CD14-positive monocyte (primary cell): ENCODE data around the gene CPA3. TPM values are rescaled to one million over a fixed set of nuclear protein-coding genes. Genes with fewer than 3 reads are reported as not detected.

Experiments
- DNase-seq, 3 donors: peaks; one replicate each; pipeline ENCODE4 v3.0.0-alpha.2; 2011 to 2022
- H2AFZ ChIP-seq: 2 replicates; pipeline ENCODE4 v1.6.0; 2012; ENCODE audit warnings: mild to moderate bottlenecking, low read depth, low read length, inconsistent platforms; ENCODE audit not compliant: insufficient read depth, poor library complexity, severe bottlenecking
- H3K27ac ChIP-seq, 2 donors: 1 replicate in 1 of 2; 2 replicates in 1 of 2; pipeline ENCODE4 v1.5.1; 2012 to 2013; ENCODE audit warnings: low read length in 2 of 2, control low read depth in 1 of 2, inconsistent platforms in 1 of 2, low read depth in 1 of 2, mild to moderate bottlenecking in 1 of 2
- H3K27me3 ChIP-seq, 2 donors: one replicate each; pipeline versions ENCODE4 v1.6.0 to v1.6.1; 2011 to 2013; ENCODE audit warnings: low read length in 2 of 2; ENCODE audit not compliant: control insufficient read depth in 2 of 2, insufficient read depth in 2 of 2
- H3K36me3 ChIP-seq, 2 donors: replicated peaks in 1 of 2; 1 replicate in 1 of 2; 2 replicates in 1 of 2; pipeline versions ENCODE4 v1.5.1 to v1.6.1; 2012 to 2013; ENCODE audit warnings: low read length in 2 of 2, control low read depth in 1 of 2, inconsistent platforms in 1 of 2, mild to moderate bottlenecking in 1 of 2; ENCODE audit not compliant: insufficient read depth in 2 of 2, control insufficient read depth in 1 of 2
- H3K4me1 ChIP-seq, 2 donors: 1 replicate in 1 of 2; 2 replicates in 1 of 2; pipeline versions ENCODE4 v1.5.1 to v1.6.1; 2012 to 2013; ENCODE audit warnings: low read length in 2 of 2, control low read depth in 1 of 2, inconsistent platforms in 1 of 2, mild to moderate bottlenecking in 1 of 2, moderate library complexity in 1 of 2; ENCODE audit not compliant: insufficient read depth in 2 of 2, control insufficient read depth in 1 of 2
- H3K4me2 ChIP-seq: replicated peaks from 2 replicates; pipeline ENCODE3; 2012; ENCODE audit warnings: low read length, moderate library complexity, mild to moderate bottlenecking; ENCODE audit not compliant: poor library complexity, severe bottlenecking; ENCODE audit errors: extremely low read depth
- H3K4me3 ChIP-seq, 3 experiments: fragments of 200-600 bp in 1 of 3; sonication (generic) in 1 of 3; replicated peaks in 1 of 3; 1 replicate in 2 of 3; 2 replicates in 1 of 3; pipeline ENCODE4 v1.5.1; 2011 to 2013; ENCODE audit warnings: low read length in 3 of 3, mild to moderate bottlenecking in 3 of 3, control low read depth in 2 of 3, low read depth in 2 of 3, inconsistent platforms in 1 of 3, moderate library complexity in 1 of 3
- H3K79me2 ChIP-seq: 2 replicates; pipeline ENCODE4 v1.6.0; 2012; ENCODE audit warnings: mild to moderate bottlenecking, control low read depth, inconsistent platforms, low read length, moderate library complexity; ENCODE audit not compliant: insufficient read depth
- H3K9ac ChIP-seq: 2 replicates; pipeline ENCODE4 v1.6.0; 2017; ENCODE audit warnings: low read length, mild to moderate bottlenecking; ENCODE audit not compliant: insufficient read depth, poor library complexity, severe bottlenecking
- H3K9me3 ChIP-seq, 2 donors: replicated peaks in 1 of 2; 1 replicate in 1 of 2; 2 replicates in 1 of 2; pipeline versions ENCODE4 v1.5.1 to v1.6.1; 2012 to 2013; ENCODE audit warnings: low read length in 2 of 2, control low read depth in 1 of 2; ENCODE audit not compliant: control insufficient read depth in 1 of 2, insufficient read depth in 1 of 2
- H4K20me1 ChIP-seq: 2 replicates; pipeline ENCODE4 v1.6.0; 2012; ENCODE audit warnings: mild to moderate bottlenecking, low read length, control low read depth, moderate library complexity; ENCODE audit not compliant: insufficient read depth
- H3K27ac Mint-ChIP-seq, 7 donors: one replicate each; pipeline ENCODE4 v1.8.0; 2020; ENCODE audit warnings: mild to moderate bottlenecking in 7 of 7, mixed read lengths in 7 of 7, moderate library complexity in 6 of 7, inconsistent platforms in 2 of 7
- H3K27me3 Mint-ChIP-seq, 3 donors: one replicate each; pipeline ENCODE4 v1.8.0; 2021 to 2022; ENCODE audit warnings: low read depth in 3 of 3, mild to moderate bottlenecking in 3 of 3, mixed read lengths in 3 of 3, moderate library complexity in 3 of 3, inconsistent platforms in 1 of 3
- H3K36me3 Mint-ChIP-seq, 2 donors: one replicate each; pipeline ENCODE4 v1.8.0; 2020; ENCODE audit warnings: mixed read lengths in 2 of 2, inconsistent platforms in 1 of 2, mild to moderate bottlenecking in 1 of 2
- H3K4me1 Mint-ChIP-seq: one replicate; pipeline ENCODE4 v1.8.0; 2020; ENCODE audit warnings: mild to moderate bottlenecking, mixed read lengths
- H3K4me3 Mint-ChIP-seq, 2 donors: one replicate each; pipeline ENCODE4 v1.8.0; 2020; ENCODE audit warnings: mild to moderate bottlenecking in 2 of 2, mixed read lengths in 2 of 2, moderate library complexity in 1 of 2
- H3K9me3 Mint-ChIP-seq, 7 donors: one replicate each; pipeline ENCODE4 v1.8.0; 2020 to 2022; ENCODE audit warnings: mixed read lengths in 7 of 7, mild to moderate bottlenecking in 6 of 7, moderate library complexity in 6 of 7, inconsistent platforms in 2 of 7
- WGBS: methylation state at CpG from one replicate; pipeline ENCODE4 v1.1.5; 2013; ENCODE audit warnings: missing lambda C conversion rate; ENCODE audit not compliant: insufficient coverage; 5-methylcytosine and 5-hydroxymethylcytosine counted together
- intact Hi-C, 2 donors: fragments of 100-400 bp; cut with micrococcal nuclease; formaldehyde crosslinking; loops; one replicate each; pipeline versions ENCODE4 v1.15.0 to v1.15.1; 2023
- polyA plus RNA-seq, 3 donors: library from polyadenylated mRNA; depleted of rRNA in 1 of 3; unstranded in 2 of 3; stranded (reverse) in 1 of 3; fragments of 300-500 nt in 2 of 3; fragments of >200 nt in 1 of 3; fragmentation: Illumina TruSeq in 2 of 3; gene quantifications; 1 replicate in 2 of 3; 2 replicates in 1 of 3; pipeline ENCODE4 v1.2.3, GENCODE V29; 2012 to 2021
- TF ChIP-seq, protein P1 (sequence below): fragments of 200-600 bp; IDR thresholded peaks from one replicate; pipeline ENCODE4 v1.8.0; 2022; ENCODE audit warnings: antibody characterized with exemption, mild to moderate bottlenecking

Gene CPA3
- polyA plus RNA-seq, 3 donors: not detected

GRCh38 chr3:148881286-148881685 is 16.2 kb downstream of the CPA3 start:
- Histone ChIP-seq H4K20me1 (no peaks in the 10 kb centered on the region), H3K36me3 (no peaks in the 10 kb centered on the region), H3K27me3 (no peaks in the 10 kb centered on the region), H3K4me3 (no peak overlapping the region), H3K9me3 (no peaks in the 10 kb centered on the region), H3K4me1 (no peaks in the 10 kb centered on the region), H3K9ac (no peak overlapping the region), H3K79me2 (no peaks in the 10 kb centered on the region), H3K27ac (no peak overlapping the region), H2AFZ (no peak overlapping the region), H3K4me2 (no peak overlapping the region)
- Mint-ChIP-seq H3K9me3 (no peaks in the 10 kb centered on the region), H3K27me3 (peaks cover 0 to 1% (median 0%) of the 10 kb centered on the region in 3 donors), H3K4me3 (no peak overlapping the region), H3K4me1 (no peaks in the 10 kb centered on the region), H3K36me3 (no peaks in the 10 kb centered on the region), H3K27ac (no peak overlapping the region)
- intact Hi-C loops: no loop called here
- DNase-seq: no peak
- TF ChIP-seq, protein P1, sequence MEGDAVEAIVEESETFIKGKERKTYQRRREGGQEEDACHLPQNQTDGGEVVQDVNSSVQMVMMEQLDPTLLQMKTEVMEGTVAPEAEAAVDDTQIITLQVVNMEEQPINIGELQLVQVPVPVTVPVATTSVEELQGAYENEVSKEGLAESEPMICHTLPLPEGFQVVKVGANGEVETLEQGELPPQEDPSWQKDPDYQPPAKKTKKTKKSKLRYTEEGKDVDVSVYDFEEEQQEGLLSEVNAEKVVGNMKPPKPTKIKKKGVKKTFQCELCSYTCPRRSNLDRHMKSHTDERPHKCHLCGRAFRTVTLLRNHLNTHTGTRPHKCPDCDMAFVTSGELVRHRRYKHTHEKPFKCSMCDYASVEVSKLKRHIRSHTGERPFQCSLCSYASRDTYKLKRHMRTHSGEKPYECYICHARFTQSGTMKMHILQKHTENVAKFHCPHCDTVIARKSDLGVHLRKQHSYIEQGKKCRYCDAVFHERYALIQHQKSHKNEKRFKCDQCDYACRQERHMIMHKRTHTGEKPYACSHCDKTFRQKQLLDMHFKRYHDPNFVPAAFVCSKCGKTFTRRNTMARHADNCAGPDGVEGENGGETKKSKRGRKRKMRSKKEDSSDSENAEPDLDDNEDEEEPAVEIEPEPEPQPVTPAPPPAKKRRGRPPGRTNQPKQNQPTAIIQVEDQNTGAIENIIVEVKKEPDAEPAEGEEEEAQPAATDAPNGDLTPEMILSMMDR: no peak
- no CpG with 5 or more reads among the region's 2 CpGs for WGBS

GRCh38 chr3:148882288-148882687 is 17.2 kb downstream of the CPA3 start:
- H3K4me1 Mint-ChIP-seq: no peaks in the 10 kb centered on the region
- Histone ChIP-seq H2AFZ (no peak overlapping the region), H3K9ac (no peak overlapping the region), H3K79me2 (no peaks in the 10 kb centered on the region), H3K27ac (no peak overlapping the region), H4K20me1 (no peaks in the 10 kb centered on the region), H3K4me1 (no peaks in the 10 kb centered on the region), H3K36me3 (no peaks in the 10 kb centered on the region), H3K4me2 (no peak overlapping the region), H3K9me3 (no peaks in the 10 kb centered on the region), H3K4me3 (no peak overlapping the region), H3K27me3 (no peaks in the 10 kb centered on the region)
- no peaks in the 10 kb centered on the region for H3K9me3 Mint-ChIP-seq
- peaks cover 0 to 1% (median 0%) of the 10 kb centered on the region in 3 donors for H3K27me3 Mint-ChIP-seq
- no peak for DNase-seq
- intact Hi-C loops: no loop called here
- no peak overlapping the region for H3K4me3 Mint-ChIP-seq
- TF ChIP-seq, protein P1: no peak
- H3K27ac Mint-ChIP-seq: no peak overlapping the region
- H3K36me3 Mint-ChIP-seq: no peaks in the 10 kb centered on the region
- 80% methylated on average over 2 of the region's 4 CpGs for WGBS
